ENCODE data around the gene TSEN54. TPM values are rescaled to one million over a fixed set of nuclear protein-coding genes. Genes with fewer than 3 reads are reported as not detected.

TSEN54 gene
- total RNA-seq, 4 donors from 2014 or later, result 15.8 to 26.5 (median 17.1) TPM

DNA sequence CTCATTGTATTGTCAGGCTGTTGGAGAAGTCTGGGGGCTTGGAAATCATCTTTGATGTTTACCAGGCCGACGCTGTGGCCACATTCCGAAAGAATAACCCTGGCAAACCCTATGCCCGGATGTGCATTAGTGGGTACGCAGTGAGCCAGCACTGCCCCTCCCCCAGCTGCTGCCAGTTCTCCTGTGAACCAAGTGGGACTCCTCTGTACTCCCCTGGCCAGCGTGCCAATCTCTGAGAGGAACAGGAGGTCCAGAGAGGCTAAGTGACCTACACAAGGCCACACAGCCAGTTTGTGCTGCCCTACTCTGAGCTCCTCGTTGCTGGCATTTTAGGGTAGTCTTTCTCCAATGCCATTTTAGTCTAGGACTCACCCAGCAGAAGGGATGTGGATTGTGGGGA lies 7.3 kb downstream of the TSEN54 start:
- Histone ChIP-seq H3K4me3 (no peak overlapping the region), H3K9me3 (no peaks in the 10 kb centered on the region), H3K27ac (no peak overlapping the region), H3K36me3 (peaks cover 0 to 36% of the 10 kb centered on the region in 2 donors), H3K27me3 (no peaks in the 10 kb centered on the region), H3K4me1 (peaks cover 0 to 26% (median 7%) of the 10 kb centered on the region in 3 donors)
- WGBS, 2 donors (ENCODE audit: low coverage in 1 of 2), result 89% methylated on average over 6 of the region's 7 CpGs; no CpG with 5 or more reads in 1 of the 2 donors
- TF ChIP-seq POLR2A (IDR thresholded peaks at IDR 0.05) (no peak), EP300 (IDR thresholded peaks at IDR 0.05) (no peak)
- TF ChIP-seq, protein P1, sequence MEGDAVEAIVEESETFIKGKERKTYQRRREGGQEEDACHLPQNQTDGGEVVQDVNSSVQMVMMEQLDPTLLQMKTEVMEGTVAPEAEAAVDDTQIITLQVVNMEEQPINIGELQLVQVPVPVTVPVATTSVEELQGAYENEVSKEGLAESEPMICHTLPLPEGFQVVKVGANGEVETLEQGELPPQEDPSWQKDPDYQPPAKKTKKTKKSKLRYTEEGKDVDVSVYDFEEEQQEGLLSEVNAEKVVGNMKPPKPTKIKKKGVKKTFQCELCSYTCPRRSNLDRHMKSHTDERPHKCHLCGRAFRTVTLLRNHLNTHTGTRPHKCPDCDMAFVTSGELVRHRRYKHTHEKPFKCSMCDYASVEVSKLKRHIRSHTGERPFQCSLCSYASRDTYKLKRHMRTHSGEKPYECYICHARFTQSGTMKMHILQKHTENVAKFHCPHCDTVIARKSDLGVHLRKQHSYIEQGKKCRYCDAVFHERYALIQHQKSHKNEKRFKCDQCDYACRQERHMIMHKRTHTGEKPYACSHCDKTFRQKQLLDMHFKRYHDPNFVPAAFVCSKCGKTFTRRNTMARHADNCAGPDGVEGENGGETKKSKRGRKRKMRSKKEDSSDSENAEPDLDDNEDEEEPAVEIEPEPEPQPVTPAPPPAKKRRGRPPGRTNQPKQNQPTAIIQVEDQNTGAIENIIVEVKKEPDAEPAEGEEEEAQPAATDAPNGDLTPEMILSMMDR (IDR thresholded peaks at IDR 0.05), result no peak
- ATAC-seq, result no peak

DNA sequence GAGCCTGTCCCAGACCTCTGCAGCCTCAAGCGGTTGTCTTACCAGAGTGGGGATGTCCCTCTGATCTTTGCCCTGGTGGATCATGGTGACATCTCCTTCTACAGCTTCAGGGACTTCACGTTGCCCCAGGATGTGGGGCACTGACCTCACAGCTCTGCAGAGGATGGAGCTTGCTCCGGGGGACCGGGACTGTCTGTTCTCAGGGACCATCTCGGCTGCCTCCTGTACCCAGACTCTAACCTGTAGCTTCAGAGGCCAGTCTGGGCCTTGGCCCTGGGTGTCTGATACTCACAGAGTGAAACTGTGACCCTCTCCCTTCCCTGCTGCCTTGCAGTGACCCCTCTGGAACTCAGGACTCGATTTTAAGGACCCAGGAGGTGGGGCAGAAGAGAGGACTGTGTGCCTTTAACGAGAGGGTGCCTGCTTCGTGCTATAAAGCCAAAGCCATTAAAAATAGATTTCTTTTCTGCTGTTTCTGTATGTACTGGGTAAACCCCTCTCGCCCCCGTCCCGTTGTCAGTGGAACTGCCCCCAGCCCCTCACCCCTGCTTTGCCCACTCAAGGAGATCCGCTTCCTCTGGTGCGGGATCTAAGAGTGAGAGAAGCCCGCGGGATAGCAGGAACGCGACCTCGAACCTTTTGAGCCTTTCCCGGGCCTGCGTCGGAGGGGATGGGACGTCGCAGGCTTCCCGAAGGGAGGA lies 8.1 kb downstream of the TSEN54 start:
- ATAC-seq, result no peak
- 0 to 21% methylated on average over 2 to 3 of the region's 24 CpGs for WGBS, 2 donors (ENCODE audit: low coverage in 1 of 2)
- no peaks in the 10 kb centered on the region for H3K9me3 ChIP-seq
- peaks cover 0 to 26% (median 7%) of the 10 kb centered on the region in 3 donors for H3K4me1 ChIP-seq
- H3K4me3 ChIP-seq, result peak overlapping the region; percentile 54 to 76
- H3K36me3 ChIP-seq, result peaks cover 0 to 29% of the 10 kb centered on the region in 2 donors
- H3K27me3 ChIP-seq, result no peaks in the 10 kb centered on the region
- no peak for TF ChIP-seq EP300 (IDR thresholded peaks at IDR 0.05)
- TF ChIP-seq POLR2AphosphoS5 (IDR thresholded peaks at IDR 0.05), result no peak
- no peak for TF ChIP-seq POLR2A (IDR thresholded peaks at IDR 0.05)
- TF ChIP-seq, protein P1 (IDR thresholded peaks at IDR 0.05), result no peak
- peak overlapping the region in 3 of 4 donors; percentile 70 to 82 (median 79) for H3K27ac ChIP-seq

DNA sequence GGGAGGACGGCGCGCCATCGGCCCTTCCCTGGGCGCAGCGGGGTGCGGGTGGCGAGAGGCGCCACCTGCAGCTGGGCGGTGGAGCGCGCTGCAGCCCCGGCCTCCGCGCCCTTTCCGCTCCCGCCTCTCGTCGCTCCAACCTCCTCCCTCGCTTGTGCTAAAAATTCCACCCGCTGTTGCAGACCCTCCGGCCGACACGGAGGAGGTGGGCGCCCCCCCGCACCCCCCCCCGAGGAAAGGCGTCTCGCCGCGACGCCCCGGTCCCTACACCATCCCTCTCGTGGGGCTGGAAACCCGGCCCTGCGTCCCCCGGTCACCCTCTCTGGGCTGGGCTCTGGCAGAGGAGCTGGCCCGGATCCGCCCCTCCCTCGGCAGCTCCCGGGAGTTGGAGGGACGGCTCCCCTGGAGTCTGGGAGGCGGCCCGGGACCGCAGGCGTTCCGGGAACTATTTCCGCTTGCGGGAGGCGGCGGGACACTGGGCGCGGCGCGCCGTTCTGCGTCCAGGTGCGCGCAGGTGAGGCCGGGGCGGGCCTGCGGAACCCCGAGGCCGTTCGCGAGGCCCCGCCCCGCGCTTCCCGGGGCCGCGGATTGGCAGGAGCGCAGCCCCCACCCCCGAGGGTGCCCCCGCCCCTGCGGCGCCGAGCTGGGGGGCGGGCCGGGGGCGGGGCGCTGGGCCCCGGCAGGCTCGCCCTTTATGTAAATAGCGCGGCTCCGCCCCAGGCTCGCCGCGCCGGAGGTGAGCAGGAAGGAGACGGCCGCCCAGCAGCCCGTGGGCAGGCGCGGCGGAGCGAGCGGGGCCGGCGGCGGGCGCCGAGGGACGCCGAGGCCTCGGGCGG lies 8.9 kb downstream of the TSEN54 start, which contains the start of gene LLGL2:
Gene LLGL2, plus strand, starts transcription at position 728 of the 836 bp plus-strand sequence. CDS start 17,730 bp downstream, outside the sequence.
- Histone ChIP-seq H3K36me3 (peaks cover 0 to 22% of the 10 kb centered on the region in 2 donors), H3K4me1 (peaks cover 0 to 26% (median 7%) of the 10 kb centered on the region in 3 donors), H3K27me3 (no peaks in the 10 kb centered on the region), H3K9me3 (no peaks in the 10 kb centered on the region), H3K27ac (peak within 1 kb of the TSS in 3 of 4 donors; percentile 70 to 82 (median 79)), H3K4me3 (peak within 1 kb of the TSS; percentile 54 to 76)
- ATAC-seq, result peak; percentile 87
- 20% methylated on average over 2 of the region's 108 CpGs; no CpG with 5 or more reads in 1 of the 2 donors for WGBS, 2 donors (ENCODE audit: low coverage in 1 of 2)
- TF ChIP-seq, protein P1 (IDR thresholded peaks at IDR 0.05), result peak in 3 of 4 experiments; percentile 38 to 74 (median 41)
- no peak for TF ChIP-seq POLR2A (IDR thresholded peaks at IDR 0.05)

DNA sequence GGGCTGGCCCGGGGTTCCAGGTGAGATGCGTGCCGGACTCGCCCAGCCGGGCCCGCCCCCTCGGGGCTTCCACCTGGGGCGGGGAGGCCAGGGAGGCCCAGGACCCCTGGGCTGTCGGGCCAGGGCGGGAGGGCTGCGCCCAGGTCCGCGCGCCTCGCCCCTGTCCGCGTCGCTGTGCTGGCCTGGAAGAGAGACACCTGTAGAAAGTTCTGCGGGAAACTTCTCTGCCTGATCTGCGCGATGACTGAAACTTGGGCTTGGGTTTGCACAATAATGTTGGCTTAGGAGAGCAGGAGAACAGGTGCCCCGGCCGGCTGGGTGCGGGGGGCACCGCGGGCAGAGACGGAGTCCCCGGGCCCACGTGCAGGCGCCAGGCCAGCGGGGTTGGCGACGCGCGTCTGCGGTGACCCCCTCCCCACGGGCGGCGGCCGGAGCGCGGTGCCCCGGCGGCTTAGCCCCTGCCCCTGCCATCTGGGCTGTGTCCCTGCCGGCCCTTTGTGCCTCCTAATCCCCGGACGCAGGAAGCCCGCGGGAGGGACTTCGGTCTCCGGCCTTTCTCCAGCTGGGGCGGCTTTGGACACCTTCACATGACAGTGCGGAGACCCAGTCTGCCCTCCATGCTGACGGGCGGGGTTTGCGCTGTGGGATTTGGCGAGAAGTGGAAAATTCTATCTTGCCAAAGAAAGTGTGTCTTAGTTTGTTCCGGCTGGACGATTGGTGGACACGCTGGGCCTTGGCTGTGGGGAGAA lies 9.7 kb downstream of the TSEN54 start:
- H3K36me3 ChIP-seq, result peaks cover 0 to 16% of the 10 kb centered on the region in 2 donors
- no peak for TF ChIP-seq POLR2A (IDR thresholded peaks at IDR 0.05)
- no peak for TF ChIP-seq EP300 (IDR thresholded peaks at IDR 0.05)
- no peak for TF ChIP-seq POLR2AphosphoS5 (IDR thresholded peaks at IDR 0.05)
- TF ChIP-seq, protein P1 (IDR thresholded peaks at IDR 0.05), result no peak
- peak overlapping the region in 2 of 4 donors; percentile 70 to 79 for H3K27ac ChIP-seq
- no CpG with 5 or more reads among the region's 60 CpGs for WGBS, 2 donors (ENCODE audit: low coverage in 1 of 2)
- no peaks in the 10 kb centered on the region for H3K27me3 ChIP-seq
- H3K9me3 ChIP-seq, result no peaks in the 10 kb centered on the region
- H3K4me1 ChIP-seq, result peaks cover 0 to 26% (median 7%) of the 10 kb centered on the region in 3 donors
- peak overlapping the region; percentile 54 to 76 for H3K4me3 ChIP-seq
- peak; percentile 3 for ATAC-seq
